Endothelial cell of umbilical vein (primary cell): ENCODE measurements around the gene CNGB1. TPM values are rescaled to one million over a fixed set of nuclear protein-coding genes. Genes with fewer than 3 reads are reported as not detected.

Experiments
- BruUV-seq: library from RNA; stranded (reverse); fragments of 400-500 nt; replicated peaks from 2 replicates; lab custom pipeline; 2021; lab: Mats Ljungman, UMichigan
- CTCF ChIA-PET: fragments of 300-600, 350-600 bp; sonication (Branson Sonifier 250); formaldehyde crosslinking; loops from one replicate; lab custom pipeline; 2021; ENCODE audit warnings: antibody characterized with exemption, inconsistent platforms; lab: Charles Lee
- POLR2A ChIA-PET: fragments of 300-600, 350-600 bp; sonication (Branson Sonifier 250); formaldehyde crosslinking; loops from one replicate; lab custom pipeline; 2021; ENCODE audit warnings: antibody characterized with exemption, inconsistent platforms; lab: Charles Lee
- DNase-seq: peaks from one replicate; pipeline ENCODE4 v3.0.0-alpha.2; 2011; ENCODE audit warnings: low read depth, low spot score
- FAIRE-seq: peaks from 2 replicates; lab custom pipeline; 2011; peaks lifted over from hg19 to GRCh38; lab: Jason Lieb, UNC
- H2AFZ ChIP-seq: 2 replicates; pipeline ENCODE4 v1.6.0; 2012; ENCODE audit warnings: low read depth, low read length, control low read depth, inconsistent platforms
- H3K27ac ChIP-seq: 2 replicates; pipeline ENCODE4 v1.5.1; 2011; ENCODE audit warnings: low read depth, mild to moderate bottlenecking, control low read depth, low read length, moderate library complexity; ENCODE audit not compliant: insufficient read depth
- H3K27me3 ChIP-seq, 2 experiments: 2 replicates each; pipeline versions ENCODE4 v1.6.0 to v1.6.1; 2011; ENCODE audit warnings: low read length in 2 of 2, mixed read lengths in 1 of 2; ENCODE audit not compliant: control insufficient read depth in 2 of 2, insufficient read depth in 2 of 2
- H3K36me3 ChIP-seq, 2 experiments: 2 replicates in 1 of 2; 3 replicates in 1 of 2; pipeline ENCODE4 v1.5.1; 2011; ENCODE audit warnings: low read length in 2 of 2, mild to moderate bottlenecking in 1 of 2, moderate library complexity in 1 of 2; ENCODE audit not compliant: control insufficient read depth in 2 of 2, insufficient read depth in 2 of 2; ENCODE audit errors: extremely low read depth in 1 of 2
- H3K4me1 ChIP-seq: 3 replicates; pipeline ENCODE4 v1.5.1; 2011; ENCODE audit warnings: mild to moderate bottlenecking, low read length; ENCODE audit not compliant: control insufficient read depth, insufficient read depth; ENCODE audit errors: extremely low read depth
- H3K4me2 ChIP-seq: 2 replicates; pipeline ENCODE4 v1.6.1; 2011; ENCODE audit warnings: low read length, control low read depth, mixed read lengths; ENCODE audit not compliant: insufficient read depth
- H3K4me3 ChIP-seq, 3 experiments: fragments of 200-600 bp in 1 of 3; sonication (generic), shearing (Covaris generic) in 1 of 3; replicated peaks in 1 of 3; 2 replicates each; pipeline ENCODE4 v1.5.1; 2011 to 2016; ENCODE audit warnings: control low read depth in 3 of 3, low read length in 3 of 3, mild to moderate bottlenecking in 2 of 3, inconsistent platforms in 1 of 3, low read depth in 1 of 3, moderate library complexity in 1 of 3; ENCODE audit not compliant: insufficient read depth in 1 of 3
- H3K79me2 ChIP-seq: 2 replicates; pipeline ENCODE4 v1.6.0; 2012; ENCODE audit warnings: low read length, inconsistent platforms; ENCODE audit not compliant: control insufficient read depth, insufficient read depth
- H3K9ac ChIP-seq: replicated peaks from 2 replicates; pipeline ENCODE3; 2011; ENCODE audit warnings: low read length, control low read depth; ENCODE audit not compliant: insufficient read depth; ENCODE audit errors: extremely low read depth
- H3K9me1 ChIP-seq: replicated peaks from 3 replicates; pipeline ENCODE4 v1.6.0; 2011; ENCODE audit warnings: mild to moderate bottlenecking, low read length; ENCODE audit not compliant: control insufficient read depth, insufficient read depth; ENCODE audit errors: extremely low read depth
- H3K9me3 ChIP-seq: replicated peaks from 2 replicates; pipeline ENCODE4 v1.5.1; 2012; ENCODE audit warnings: low read length, inconsistent platforms; ENCODE audit not compliant: control insufficient read depth, insufficient read depth
- H4K20me1 ChIP-seq: replicated peaks from 2 replicates; pipeline ENCODE3; 2011; ENCODE audit warnings: mild to moderate bottlenecking, low read length; ENCODE audit not compliant: control insufficient read depth, insufficient read depth; ENCODE audit errors: extremely low read depth
- CTCF ChIP-seq, 2 donors: IDR thresholded peaks; 1 replicate in 1 of 2; 2 replicates in 1 of 2; pipeline ENCODE4 v1.5.1; 2011; ENCODE audit warnings: low read length in 2 of 2, mild to moderate bottlenecking in 2 of 2, moderate library complexity in 2 of 2, control low read depth in 1 of 2, inconsistent platforms in 1 of 2, low read depth in 1 of 2; ENCODE audit not compliant: insufficient read depth in 1 of 2; ENCODE audit errors: extremely low read depth in 1 of 2
- EZH2 ChIP-seq: IDR thresholded peaks from 2 replicates; pipeline ENCODE4 v1.6.1; 2012; ENCODE audit warnings: borderline replicate concordance, low read depth, mild to moderate bottlenecking, moderate library complexity, low read length, inconsistent platforms; ENCODE audit not compliant: severe bottlenecking
- FOS ChIP-seq: IDR thresholded peaks from 2 replicates; pipeline ENCODE4 v1.6.1; 2011; ENCODE audit warnings: mild to moderate bottlenecking, low read length, moderate library complexity, borderline replicate concordance; ENCODE audit not compliant: insufficient read depth
- GATA2 ChIP-seq: IDR thresholded peaks from 2 replicates; pipeline ENCODE4 v1.7.0; 2011; ENCODE audit warnings: low read depth, mild to moderate bottlenecking, moderate library complexity, mixed read lengths, low read length; ENCODE audit not compliant: insufficient read length, insufficient read depth
- JUN ChIP-seq: IDR thresholded peaks from 2 replicates; pipeline ENCODE4 v1.6.1; 2011; ENCODE audit warnings: borderline replicate concordance, low read depth; ENCODE audit not compliant: insufficient read length, insufficient read depth
- MAX ChIP-seq: IDR thresholded peaks from 2 replicates; pipeline ENCODE4 v1.6.1; 2011; ENCODE audit not compliant: insufficient read depth, insufficient read length
- MYC ChIP-seq: IDR thresholded peaks from one replicate; pipeline ENCODE4 v1.6.1; 2011; ENCODE audit warnings: mild to moderate bottlenecking, low read depth, low read length
- POLR2A ChIP-seq: IDR thresholded peaks from 2 replicates; pipeline ENCODE4 v1.6.1; 2012; ENCODE audit warnings: low read depth, mild to moderate bottlenecking, control low read depth, low read length
- POLR2AphosphoS5 ChIP-seq: IDR thresholded peaks from 2 replicates; pipeline ENCODE4 v1.6.1; 2012; ENCODE audit warnings: low read depth, mild to moderate bottlenecking, control low read depth, low read length, moderate library complexity; ENCODE audit not compliant: insufficient read depth
- dilution Hi-C: fragments of 300-500 bp; cut with MboI; formaldehyde crosslinking; loops from one replicate; pipeline ENCODE4 v1.15.0; 2019; ENCODE audit warnings: low sequenced_read_pairs; ENCODE audit not compliant: extremely low pct_ligation_motif_present
- intact Hi-C: fragments of 100-400 bp; cut with micrococcal nuclease; formaldehyde crosslinking; loops from one replicate; pipeline ENCODE4 v1.10.0; 2022
- polyA plus RNA-seq, 4 experiments: library from polyadenylated mRNA; depleted of rRNA in 3 of 4; stranded (reverse) in 3 of 4; unstranded in 1 of 4; fragments of >200 nt; gene quantifications; 2 replicates each; pipeline versions ENCODE4 v1.2.1 to v1.2.3, GENCODE V29; 2011 to 2012; ENCODE audit warnings: missing spikeins in 1 of 4
- total RNA-seq: library from RNA; stranded (reverse); gene quantifications from 2 replicates; pipeline ENCODE4 v1.2.3, GENCODE V29; 2021

CNGB1 gene
- total and polyA plus RNA-seq, 2 donors (not counting 3 experiments of a cell fraction or from before 2014, with no cell fraction given): not detected

- no peak overlapping the region for H3K27ac ChIP-seq
- no peaks in the 10 kb centered on the region for H3K9me3 ChIP-seq
- H4K20me1 ChIP-seq: no peaks in the 10 kb centered on the region
- intact Hi-C loops (loop anchor here (1.0 to 10.0 kb wide), 6 partner anchors 102 to 736 kb away; partner anchors contain the start of genes CFAP20 and USB1), dilution Hi-C loops (no loop called here)
- no peaks in the 10 kb centered on the region for H3K79me2 ChIP-seq
- no peak overlapping the region for H3K4me3 ChIP-seq
- FAIRE-seq: no peak
- POLR2A ChIA-PET: no interaction called here
- no peak for DNase-seq
- H3K36me3 ChIP-seq: no peaks in the 10 kb centered on the region
- no TSS peak for BruUV-seq
- no peak for TF ChIP-seq GATA2
- no peak for TF ChIP-seq EZH2
- no peak for TF ChIP-seq FOS
- TF ChIP-seq POLR2A: no peak
- no peak for TF ChIP-seq POLR2AphosphoS5
- TF ChIP-seq MYC: no peak
- TF ChIP-seq CTCF (IDR thresholded peaks at IDR 0.05; ENCODE audit: extremely low read depth in 1 of 2, insufficient read depth in 1 of 2, low read depth in 1 of 2, low read length in 2 of 2): no peak
- TF ChIP-seq MAX: no peak
- TF ChIP-seq JUN: no peak
- no peak overlapping the region for H3K9ac ChIP-seq
- H3K27me3 ChIP-seq: peaks cover 0 to 3% of the 10 kb centered on the region in 2 experiments
- H3K4me1 ChIP-seq: peaks cover 7% of the 10 kb centered on the region
- CTCF ChIA-PET: interaction anchor here (0.6 to 2.3 kb wide), 24 partner anchors 8 to 322 kb away, joined by 3 to 27 read pairs (median 4); partner anchors contain the start of genes USB1 and ZNF319
- H2AFZ ChIP-seq: no peak overlapping the region
- H3K4me2 ChIP-seq: no peak overlapping the region
- no peaks in the 10 kb centered on the region for H3K9me1 ChIP-seq
Observed at GRCh38 chr16:57898961-57899360, 72.0 kb downstream of the CNGB1 start.
